GM19035 (cell line): ENCODE data around the gene FAXC.
"Not testable (repeated sequence)": the region's sequence is repeated elsewhere in the genome, so short reads cannot be mapped to it uniquely, and the experiment has no call there.

Experiments used
- ATAC-seq: cut with Tn5 transposase; IDR thresholded peaks from one replicate; pipeline ENCODE4 v1.9.1; 2021; ENCODE audit not compliant: unreplicated experiment

FAXC gene

DNA sequence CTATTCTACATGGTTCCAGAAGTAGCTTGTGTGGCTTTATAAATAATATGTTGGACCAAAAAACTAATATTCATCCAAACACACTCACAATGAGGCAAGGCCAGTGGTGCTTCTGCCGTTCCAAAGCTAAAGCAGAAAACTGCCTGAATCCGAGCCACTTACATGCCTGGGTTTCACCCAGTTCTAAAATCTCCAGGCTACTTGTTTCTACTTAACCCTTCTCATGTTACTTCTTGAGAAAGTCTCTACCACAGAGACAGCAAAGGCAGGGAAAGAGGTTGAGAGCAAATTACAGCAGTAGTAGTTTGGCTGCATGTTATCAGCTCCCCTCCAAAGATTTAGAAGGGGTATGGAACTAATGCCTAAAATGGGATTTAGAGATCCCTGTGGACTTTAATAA, 62.0 kb downstream of the FAXC start:
- no peak for ATAC-seq

DNA sequence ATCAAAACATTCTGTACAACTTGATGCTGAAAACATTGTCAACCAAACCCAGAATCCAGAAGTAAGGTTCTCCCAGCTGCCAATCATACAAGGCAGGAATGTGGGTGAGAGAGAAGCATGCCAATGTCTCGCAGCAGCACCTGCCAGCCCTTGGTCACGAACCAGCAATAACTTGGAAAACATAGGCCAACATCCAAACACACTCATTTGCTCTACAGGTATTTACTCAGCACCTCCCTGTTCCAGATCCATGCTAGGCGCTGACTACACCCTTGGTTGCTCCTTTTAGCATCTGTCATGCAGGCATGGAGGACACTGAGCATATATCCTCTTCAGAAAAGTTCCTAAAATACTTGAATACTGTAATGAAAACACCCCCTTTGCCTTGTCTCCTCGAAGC, 63.6 kb downstream of the FAXC start:
- ATAC-seq = no peak

DNA sequence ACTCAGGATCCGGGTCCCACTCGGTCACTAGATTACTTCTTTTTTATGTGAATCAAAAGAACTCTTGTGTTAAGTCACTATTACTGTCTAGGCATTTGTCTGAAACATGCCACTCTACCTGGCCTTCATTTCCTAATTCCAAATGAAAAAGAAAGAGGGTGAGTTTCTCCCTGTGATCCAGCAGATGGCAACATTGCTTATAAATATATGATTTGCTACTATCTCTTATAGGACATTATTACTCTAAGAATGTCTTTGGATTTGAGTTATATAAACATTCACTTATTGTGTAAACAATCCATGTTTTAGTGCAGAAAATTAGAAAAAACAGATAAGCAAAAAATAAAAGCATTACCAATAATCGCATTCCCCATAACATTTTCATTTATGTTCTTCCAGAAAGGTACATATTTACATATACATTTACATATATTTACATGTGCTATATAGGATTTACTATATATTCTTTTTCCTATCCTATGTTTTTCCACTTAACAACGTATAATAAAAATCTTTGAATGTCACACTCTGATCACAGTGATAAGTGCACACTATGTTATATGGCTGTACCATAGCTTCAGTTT, 66.9 kb downstream of the FAXC start:
- no peak for ATAC-seq

DNA sequence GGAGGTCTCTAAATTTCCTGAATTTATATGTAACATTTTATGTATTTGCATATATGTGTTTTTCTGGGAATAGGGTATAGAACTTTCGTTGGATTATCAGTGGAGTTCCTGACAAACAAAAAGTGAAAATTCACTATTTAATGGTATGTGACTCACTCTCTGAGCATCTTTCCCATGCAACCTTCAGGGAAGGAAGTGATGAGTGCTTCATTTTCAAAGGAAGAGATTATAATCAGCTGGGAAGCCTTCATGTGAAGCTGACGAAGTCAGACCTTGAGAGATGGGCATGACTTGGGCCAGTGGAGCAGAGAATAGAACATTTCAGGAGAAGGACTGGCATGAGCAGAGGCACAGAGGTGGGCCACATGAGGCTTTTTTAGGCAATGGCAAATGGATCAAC, 72.7 kb downstream of the FAXC start:
- no peak for ATAC-seq

DNA sequence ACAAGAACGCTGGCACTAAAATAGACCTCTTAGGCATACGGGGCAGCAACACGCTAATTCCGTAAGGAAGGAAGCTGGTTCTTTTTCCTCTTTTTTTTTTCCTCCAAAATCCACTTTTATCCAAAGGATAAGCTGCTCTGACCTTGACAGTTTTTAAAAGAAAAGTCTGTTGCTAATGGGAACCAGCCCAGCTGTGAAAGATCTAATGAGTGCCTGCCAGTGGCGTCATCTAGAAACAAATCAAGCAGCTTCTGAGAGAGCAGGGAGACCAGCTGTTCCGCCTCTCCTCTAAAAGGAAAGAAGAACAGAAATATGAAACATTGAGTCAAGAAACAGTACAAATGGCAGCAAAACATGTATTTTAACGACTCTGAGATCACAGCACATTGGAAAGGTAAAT, 78.6 kb downstream of the FAXC start:
- no peak for ATAC-seq

DNA sequence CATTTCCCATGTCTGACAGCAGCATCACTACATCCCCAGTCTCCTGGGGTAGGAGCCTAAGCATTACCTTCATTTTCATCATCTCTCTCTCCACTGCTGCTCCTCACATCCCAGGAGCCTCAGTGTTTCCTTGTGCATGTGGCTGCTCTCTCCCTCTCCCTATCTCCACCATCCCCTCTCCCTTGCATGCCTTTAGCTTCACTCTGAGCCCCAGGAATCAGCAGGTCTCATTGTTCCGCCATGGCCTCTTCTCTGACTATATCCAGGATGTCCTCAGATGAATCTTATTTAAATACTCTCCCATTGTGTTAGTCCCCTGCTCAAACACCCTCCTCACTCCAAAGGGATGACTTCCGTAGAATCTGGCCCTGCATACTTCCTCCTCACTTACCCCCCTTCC, 79.4 kb downstream of the FAXC start:
- no peak for ATAC-seq

DNA sequence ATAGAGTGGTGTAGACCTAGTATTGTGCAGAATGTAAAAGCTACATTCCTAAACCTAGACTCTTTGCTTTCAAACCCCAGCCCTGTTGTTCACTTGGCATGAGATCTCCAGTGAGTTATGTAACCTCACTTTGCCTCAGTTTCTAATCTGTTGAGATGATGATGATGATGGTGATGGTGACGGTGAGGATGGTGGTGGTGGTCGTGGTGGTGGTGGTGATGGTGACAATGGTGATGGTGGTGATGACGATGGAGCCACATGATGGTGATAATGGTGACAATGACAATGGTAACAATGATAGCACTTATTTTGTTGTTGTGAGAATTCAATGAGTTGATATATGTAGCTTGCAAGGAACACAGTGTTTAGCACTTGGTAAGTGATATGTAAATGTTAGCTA, 80.3 kb downstream of the FAXC start:
- ATAC-seq = no peak

DNA sequence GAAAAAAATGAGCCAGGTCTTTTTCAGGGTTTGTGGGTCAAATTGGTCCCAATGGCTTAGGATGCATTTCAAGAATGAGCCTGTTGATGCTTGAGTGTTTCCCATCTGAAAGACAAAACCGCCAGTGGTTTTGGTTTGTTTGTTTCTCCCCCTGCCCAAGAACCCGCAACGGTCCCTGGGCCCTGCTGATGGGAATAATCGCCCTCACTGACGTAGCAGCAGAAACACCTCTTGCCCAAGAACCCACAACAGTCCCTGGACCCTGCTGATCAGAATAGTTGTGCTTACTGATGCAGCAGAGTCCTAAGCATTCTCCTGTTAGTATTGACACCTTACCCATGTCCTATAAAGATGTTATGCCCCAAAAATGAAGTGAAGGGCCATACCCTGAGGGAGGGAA, 82.5 kb downstream of the FAXC start:
- not testable (repeated sequence) for ATAC-seq

DNA sequence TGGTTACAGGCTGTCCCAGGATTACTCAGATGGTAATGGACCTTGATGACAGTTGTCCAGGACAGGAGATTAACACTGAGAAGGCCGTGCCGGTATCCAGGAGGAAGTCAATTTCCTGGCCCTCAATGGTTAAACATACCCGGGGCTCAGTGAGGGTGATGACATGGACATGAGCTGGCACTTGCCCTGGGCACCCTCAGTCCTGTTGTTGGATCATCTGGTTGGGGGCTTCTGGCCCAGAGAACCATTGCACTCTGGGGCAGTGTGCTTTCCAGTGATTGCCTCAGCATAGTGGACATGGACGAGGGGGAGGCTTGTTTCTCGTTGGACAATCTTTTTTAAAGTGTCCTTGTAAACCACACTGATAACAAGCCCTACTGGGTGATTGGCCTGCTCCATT, 84.0 kb downstream of the FAXC start:
- not testable (repeated sequence) for ATAC-seq

DNA sequence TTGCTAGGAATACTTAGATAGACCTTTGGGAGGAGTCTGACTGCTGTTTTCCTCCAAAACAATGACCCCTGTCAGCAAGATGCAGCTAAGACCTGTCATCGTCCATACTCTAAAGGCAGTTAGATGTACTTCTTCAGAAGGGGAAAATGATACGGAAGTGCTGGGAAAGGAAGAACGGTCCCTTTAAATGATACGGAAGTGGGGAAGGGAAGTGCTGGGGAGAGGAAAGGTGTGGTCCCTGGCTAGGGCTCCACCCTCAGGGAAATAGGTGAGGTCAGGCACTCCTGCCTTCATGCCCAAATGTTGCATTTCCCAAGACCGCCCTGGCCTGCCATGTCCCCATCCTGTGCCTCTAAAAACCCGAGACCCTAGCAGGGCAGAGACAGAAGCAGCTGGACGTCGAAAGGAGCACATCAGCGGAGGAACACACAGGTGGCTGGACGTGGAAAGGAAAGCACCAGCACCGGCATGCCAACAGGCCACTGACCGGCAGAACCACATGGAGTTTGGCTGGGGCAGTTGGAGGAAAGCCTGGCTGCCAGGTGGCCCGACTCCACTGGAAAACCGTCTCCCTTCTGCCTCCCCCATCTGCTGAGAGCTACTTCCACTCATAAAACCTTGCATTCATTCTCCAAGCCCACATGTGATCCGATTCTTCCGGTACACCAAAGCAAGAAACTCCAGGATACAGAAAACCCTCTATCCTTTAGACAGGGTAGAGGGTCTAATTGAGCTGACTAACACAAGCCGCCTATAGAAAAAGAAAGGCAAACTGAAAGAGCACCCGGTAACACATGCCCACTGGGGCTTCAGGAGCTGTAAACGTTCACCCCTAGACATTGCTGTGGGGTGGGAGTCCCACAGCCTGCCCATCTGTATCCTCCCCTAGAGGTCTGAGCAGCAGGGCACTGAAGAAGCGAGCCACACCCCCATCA, 94.6 kb downstream of the FAXC start:
- ATAC-seq = no peak

DNA sequence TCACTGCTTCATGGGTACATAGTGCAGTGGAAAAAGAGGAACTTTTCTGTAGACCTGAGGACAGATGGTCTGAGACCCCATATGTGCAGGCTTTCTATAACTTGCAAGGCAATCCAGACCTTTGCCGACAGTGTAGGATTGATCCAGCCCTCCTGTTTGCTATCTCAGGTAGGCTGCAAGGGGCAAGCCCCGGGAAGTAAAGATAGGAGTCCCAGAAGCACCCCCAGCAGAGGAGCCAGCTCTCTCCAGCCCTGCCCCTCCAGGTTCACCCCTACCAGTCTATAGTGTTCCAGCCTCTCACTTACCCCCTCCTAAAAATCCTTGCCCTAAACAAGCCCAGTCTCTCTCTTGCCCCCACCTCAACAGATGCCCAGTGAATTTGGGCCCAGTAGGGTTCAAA, 96.2 kb downstream of the FAXC start:
- ATAC-seq = no peak

DNA sequence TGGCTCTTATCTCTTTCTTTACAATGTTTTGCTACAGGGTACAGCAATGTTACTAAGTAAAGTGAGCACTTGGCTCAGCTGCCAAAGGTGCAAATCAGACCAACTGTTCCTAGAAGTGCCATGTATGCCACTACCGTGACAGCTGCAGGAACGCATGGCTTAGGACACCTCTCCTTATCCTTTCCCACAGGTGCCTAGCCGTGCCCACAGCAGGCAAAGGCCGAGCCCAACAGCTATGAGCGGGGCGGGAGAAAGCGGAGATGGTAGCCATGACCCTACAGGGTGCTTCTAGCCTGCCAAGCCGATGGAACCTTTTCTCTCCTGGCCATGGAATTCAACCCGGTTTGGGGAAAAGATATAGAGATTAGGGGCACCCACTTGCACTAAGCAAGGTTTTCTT, 97.1 kb downstream of the FAXC start:
- ATAC-seq = no peak

DNA sequence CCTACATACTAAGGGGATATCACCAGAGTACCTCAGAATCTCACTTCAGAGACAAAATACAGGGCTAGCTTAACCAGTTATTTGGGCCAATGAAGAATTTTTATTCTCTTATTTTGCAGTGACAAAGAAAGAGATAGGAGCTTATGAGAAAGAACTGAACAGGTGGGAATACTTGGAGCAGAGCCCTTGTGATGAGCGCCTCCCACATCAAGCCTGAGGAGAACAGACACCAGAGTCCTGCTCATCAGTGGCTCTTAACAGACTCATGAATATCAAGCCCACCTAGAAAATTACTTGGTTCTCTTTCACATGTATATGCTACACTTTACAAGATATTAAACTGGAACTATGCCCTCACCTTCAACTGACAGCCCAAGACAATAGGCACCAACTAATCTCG, 99.0 kb downstream of the FAXC start:
- ATAC-seq = no peak

DNA sequence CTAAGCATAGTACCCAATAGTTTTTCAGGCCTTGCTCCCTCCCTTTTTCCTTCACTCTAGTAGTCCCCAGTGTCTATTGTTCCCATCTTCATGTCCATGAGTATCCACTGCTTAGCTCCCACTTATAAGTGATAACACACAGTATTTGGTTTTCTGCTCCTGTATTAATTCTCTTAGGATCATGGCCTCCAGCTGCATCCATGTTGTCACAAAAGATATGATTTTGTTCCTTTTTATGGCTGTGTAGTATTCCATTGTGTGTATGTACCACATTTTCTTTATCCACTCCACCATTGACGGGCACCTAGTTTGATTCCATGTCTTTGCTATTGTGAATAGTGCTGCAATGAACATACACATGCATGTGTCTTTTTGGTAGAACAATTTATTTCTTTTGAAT, 102.9 kb downstream of the FAXC start:
- ATAC-seq = no peak

DNA sequence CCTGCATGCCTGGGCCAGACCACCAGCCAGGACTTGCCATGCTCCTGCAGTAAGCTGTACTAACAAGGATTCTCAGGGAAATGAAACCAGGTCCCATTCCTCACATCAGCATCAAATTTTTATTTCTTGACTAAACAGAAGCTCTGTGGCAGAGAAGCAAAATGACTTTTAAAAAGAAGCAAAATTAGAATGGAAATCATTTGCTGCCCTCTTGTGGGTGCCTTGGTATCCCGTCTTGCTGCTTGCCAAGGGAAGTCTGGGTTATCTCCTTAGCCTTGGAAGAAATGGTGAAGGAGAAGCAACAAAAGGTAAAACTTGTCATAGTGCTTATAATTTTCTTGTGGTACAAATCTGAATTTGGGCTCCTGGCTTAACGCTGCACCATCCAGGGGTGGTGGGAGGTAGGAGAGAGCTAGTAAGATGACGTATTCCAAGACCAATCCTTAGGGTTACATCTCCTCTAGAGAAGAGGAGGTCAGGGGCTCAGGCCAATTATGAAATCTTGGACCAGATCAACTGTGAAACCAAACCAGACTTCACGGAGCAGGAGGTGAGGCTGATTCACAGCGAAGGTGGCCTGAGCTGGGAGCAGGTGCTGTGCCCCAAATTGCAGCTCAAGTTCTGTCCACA, 107.5 kb downstream of the FAXC start:
- ATAC-seq = no peak

DNA sequence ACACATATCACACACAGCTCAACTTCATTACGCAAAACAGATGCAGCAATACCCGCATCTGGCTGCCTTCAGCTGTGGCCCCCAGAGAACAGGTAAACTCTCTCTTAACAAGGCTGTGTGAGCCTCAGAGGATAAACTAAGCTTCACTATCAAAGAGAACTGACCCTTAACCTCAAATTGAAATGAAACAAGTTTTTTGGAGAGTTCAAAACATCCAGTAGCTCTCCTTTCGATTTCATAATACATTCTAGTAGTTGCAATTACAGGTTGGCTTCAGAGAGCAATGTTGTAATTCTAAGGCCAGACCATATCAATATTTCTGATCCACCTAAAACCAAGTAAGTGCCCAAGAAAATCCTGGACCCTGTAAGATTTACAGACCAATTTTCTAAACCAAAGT, 113.5 kb downstream of the FAXC start:
- ATAC-seq = no peak

DNA sequence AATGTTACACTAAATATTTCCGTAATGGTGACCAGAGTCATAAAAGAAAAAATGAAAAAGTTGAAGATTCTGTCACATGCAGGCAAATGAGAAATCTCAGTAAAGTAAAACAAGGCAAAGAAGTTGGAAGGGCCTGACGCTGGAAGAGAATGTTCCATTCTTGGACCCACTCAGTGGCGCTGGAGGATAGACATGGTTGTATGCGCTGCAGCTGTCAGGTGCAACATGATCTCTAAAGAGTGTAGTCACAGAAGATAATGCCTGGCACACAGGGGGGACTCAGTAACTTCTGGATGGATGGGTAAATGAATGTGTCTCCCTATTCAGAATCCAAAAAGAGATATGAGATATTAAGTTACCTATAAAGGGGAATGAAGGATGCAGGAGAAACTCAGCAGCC, 116.3 kb downstream of the FAXC start:
- ATAC-seq = no peak

DNA sequence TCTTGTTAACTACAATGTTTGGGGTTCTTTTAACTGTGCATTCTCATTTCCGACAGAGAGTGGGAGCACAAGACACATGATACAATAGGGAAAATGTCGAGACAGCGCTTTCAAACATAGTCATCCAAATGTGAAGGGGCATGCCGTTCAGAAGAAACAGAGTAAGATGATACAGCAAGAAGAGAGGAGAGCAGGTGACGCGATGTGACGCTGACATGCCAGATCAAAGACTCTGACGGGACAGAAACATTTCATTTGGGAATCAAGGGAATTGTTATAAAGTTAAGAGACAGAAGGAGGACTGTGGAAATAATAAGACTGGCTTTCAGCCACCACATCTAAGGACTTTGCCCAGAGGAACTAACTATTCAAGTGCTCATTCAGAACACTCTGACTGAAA, 117.4 kb downstream of the FAXC start:
- ATAC-seq = no peak

DNA sequence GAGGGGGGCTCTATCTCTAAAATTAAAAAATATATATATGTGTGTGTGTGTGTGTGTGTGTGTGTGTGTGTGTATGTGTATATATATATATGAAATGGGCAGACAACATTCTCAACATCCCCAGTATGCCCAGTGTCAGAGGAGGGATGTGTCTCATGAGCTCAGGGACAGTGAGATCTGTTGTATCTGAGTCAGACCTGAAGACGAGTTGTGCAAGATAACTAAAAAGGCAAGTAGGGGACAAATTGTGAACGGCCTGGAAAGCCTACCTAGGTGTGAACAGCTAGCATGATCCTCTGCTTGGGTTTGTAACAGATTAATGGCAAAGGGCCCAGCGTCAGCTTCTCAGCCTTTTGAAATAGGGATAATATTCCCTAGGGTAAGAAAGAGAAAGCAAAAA, 124.3 kb downstream of the FAXC start:
- no peak for ATAC-seq
